ENCODE results near the gene HACD2. TPM values are rescaled to one million over a fixed set of nuclear protein-coding genes. Genes with fewer than 3 reads are reported as not detected.

Gene HACD2
- total RNA-seq, 3 donors from 2014 or later (not counting 1 experiment from before 2014, with no cell fraction given) = 16.1 to 34.1 (median 24.6) TPM

- no peak overlapping the region for H3K4me3 Mint-ChIP-seq
- no peak for DNase-seq
- intact Hi-C loops (cut with micrococcal nuclease) = no loop called here
- TF ChIP-seq, protein P1, sequence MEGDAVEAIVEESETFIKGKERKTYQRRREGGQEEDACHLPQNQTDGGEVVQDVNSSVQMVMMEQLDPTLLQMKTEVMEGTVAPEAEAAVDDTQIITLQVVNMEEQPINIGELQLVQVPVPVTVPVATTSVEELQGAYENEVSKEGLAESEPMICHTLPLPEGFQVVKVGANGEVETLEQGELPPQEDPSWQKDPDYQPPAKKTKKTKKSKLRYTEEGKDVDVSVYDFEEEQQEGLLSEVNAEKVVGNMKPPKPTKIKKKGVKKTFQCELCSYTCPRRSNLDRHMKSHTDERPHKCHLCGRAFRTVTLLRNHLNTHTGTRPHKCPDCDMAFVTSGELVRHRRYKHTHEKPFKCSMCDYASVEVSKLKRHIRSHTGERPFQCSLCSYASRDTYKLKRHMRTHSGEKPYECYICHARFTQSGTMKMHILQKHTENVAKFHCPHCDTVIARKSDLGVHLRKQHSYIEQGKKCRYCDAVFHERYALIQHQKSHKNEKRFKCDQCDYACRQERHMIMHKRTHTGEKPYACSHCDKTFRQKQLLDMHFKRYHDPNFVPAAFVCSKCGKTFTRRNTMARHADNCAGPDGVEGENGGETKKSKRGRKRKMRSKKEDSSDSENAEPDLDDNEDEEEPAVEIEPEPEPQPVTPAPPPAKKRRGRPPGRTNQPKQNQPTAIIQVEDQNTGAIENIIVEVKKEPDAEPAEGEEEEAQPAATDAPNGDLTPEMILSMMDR (IDR thresholded peaks at IDR 0.05) = no peak
- no peak overlapping the region for H3K27ac Mint-ChIP-seq
- 87% methylated on average over 6 of the region's 6 CpGs for WGBS (ENCODE audit: insufficient coverage)
- H3K9me3 ChIP-seq (ENCODE audit: control insufficient read depth, insufficient read depth, low read length) = no peaks in the 10 kb centered on the region
- H3K4me3 ChIP-seq (ENCODE audit: low read length) = no peak overlapping the region
- H3K36me3 Mint-ChIP-seq = no peaks in the 10 kb centered on the region
- H3K9me3 Mint-ChIP-seq = no peaks in the 10 kb centered on the region
- H3K27me3 Mint-ChIP-seq (ENCODE audit: low read depth in 2 of 2) = peaks cover 0 to 4% of the 10 kb centered on the region in 2 donors
- no peaks in the 10 kb centered on the region for H3K27me3 ChIP-seq (ENCODE audit: control insufficient read depth, insufficient read depth, low read length)
- no peaks in the 10 kb centered on the region for H3K36me3 ChIP-seq (ENCODE audit: control insufficient read depth, insufficient read depth, low read length)
- ATAC-seq = no peak
- no peak overlapping the region for H3K27ac ChIP-seq (ENCODE audit: low read length)
- no peaks in the 10 kb centered on the region for H3K4me1 ChIP-seq (ENCODE audit: control insufficient read depth, insufficient read depth, low read length)
- no peaks in the 10 kb centered on the region for H3K4me1 Mint-ChIP-seq
These were observed 43.1 kb upstream of the HACD2 start for GRCh38 chr3:123627673-123628670.

- H3K27ac ChIP-seq (ENCODE audit: low read length) = no peak overlapping the region
- H3K27me3 Mint-ChIP-seq (ENCODE audit: low read depth in 2 of 2) = peaks cover 0 to 4% of the 10 kb centered on the region in 2 donors
- H3K9me3 Mint-ChIP-seq = no peaks in the 10 kb centered on the region
- no peak overlapping the region for H3K4me3 Mint-ChIP-seq
- no peaks in the 10 kb centered on the region for H3K9me3 ChIP-seq (ENCODE audit: control insufficient read depth, insufficient read depth, low read length)
- H3K27ac Mint-ChIP-seq = no peak overlapping the region
- 90% methylated on average over 7 of the region's 7 CpGs for WGBS (ENCODE audit: insufficient coverage)
- H3K4me1 Mint-ChIP-seq = no peaks in the 10 kb centered on the region
- TF ChIP-seq, protein P1 (IDR thresholded peaks at IDR 0.05) = no peak
- intact Hi-C loops (cut with micrococcal nuclease) = no loop called here
- no peaks in the 10 kb centered on the region for H3K27me3 ChIP-seq (ENCODE audit: control insufficient read depth, insufficient read depth, low read length)
- H3K4me1 ChIP-seq (ENCODE audit: control insufficient read depth, insufficient read depth, low read length) = no peaks in the 10 kb centered on the region
- H3K4me3 ChIP-seq (ENCODE audit: low read length) = no peak overlapping the region
- no peak for DNase-seq
- no peaks in the 10 kb centered on the region for H3K36me3 ChIP-seq (ENCODE audit: control insufficient read depth, insufficient read depth, low read length)
- no peaks in the 10 kb centered on the region for H3K36me3 Mint-ChIP-seq
- ATAC-seq = no peak
These were observed 42.0 kb upstream of the HACD2 start for GRCh38 chr3:123626881-123627280.

DNA sequence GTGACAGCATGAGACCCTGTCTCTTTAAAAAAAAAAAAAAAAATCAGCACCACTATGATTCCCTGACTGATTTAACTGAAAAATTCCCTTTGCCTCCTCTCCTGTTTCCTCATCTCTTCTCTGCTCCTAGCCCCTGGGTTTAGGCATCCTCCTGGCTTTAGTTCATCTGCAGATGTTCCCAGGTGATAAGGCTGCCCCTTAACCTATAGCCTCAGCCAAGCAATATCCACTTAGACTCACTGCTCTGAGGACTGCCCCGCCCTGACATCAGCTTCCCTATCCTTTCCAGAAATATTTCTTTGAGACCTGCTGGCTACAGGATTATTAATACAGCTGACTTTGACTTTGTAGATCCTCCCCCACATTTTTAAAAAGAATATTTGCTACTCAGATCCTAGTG is 39.4 kb upstream of the HACD2 start:
- H3K9me3 ChIP-seq (ENCODE audit: control insufficient read depth, insufficient read depth, low read length) = no peaks in the 10 kb centered on the region
- no peak overlapping the region for H3K4me3 ChIP-seq (ENCODE audit: low read length)
- H3K27me3 Mint-ChIP-seq (ENCODE audit: low read depth in 2 of 2) = peaks cover 0 to 4% of the 10 kb centered on the region in 2 donors
- H3K27me3 ChIP-seq (ENCODE audit: control insufficient read depth, insufficient read depth, low read length) = no peaks in the 10 kb centered on the region
- no peaks in the 10 kb centered on the region for H3K36me3 ChIP-seq (ENCODE audit: control insufficient read depth, insufficient read depth, low read length)
- 80% methylated on average over 1 of the region's 1 CpG for WGBS (ENCODE audit: insufficient coverage)
- H3K36me3 Mint-ChIP-seq = no peaks in the 10 kb centered on the region
- H3K27ac ChIP-seq (ENCODE audit: low read length) = no peak overlapping the region
- intact Hi-C loops (cut with micrococcal nuclease) = no loop called here
- TF ChIP-seq, protein P1 (IDR thresholded peaks at IDR 0.05) = no peak
- H3K4me1 ChIP-seq (ENCODE audit: control insufficient read depth, insufficient read depth, low read length) = peaks cover 3% of the 10 kb centered on the region
- DNase-seq (no peak), ATAC-seq (no peak)
- no peaks in the 10 kb centered on the region for H3K9me3 Mint-ChIP-seq
- no peaks in the 10 kb centered on the region for H3K4me1 Mint-ChIP-seq
- H3K27ac Mint-ChIP-seq = no peak overlapping the region
- no peak overlapping the region for H3K4me3 Mint-ChIP-seq

Measured in natural killer cell (primary cell).